ENCODE results near the gene MDFI.

GRCh38 chr6:41702089-41702745 is 63.9 kb downstream of the MDFI start:
- TF ChIP-seq CTCF (IDR thresholded peaks at IDR 0.05), result no peak
- no peak for TF ChIP-seq EZH2phosphoT487 (IDR thresholded peaks at IDR 0.05)

Data from neural progenitor cell (in vitro differentiated cells).